ENCODE results near the gene SPAST. TPM values are rescaled to one million over a fixed set of nuclear protein-coding genes. Genes with fewer than 3 reads are reported as not detected.
"Not testable (repeated sequence)": the region's sequence is repeated elsewhere in the genome, so short reads cannot be mapped to it uniquely, and the experiment has no call there.

The SPAST gene
- total and polyA plus RNA-seq, 12 donors = 2.4 to 10.9 (median 9.1) TPM

DNA sequence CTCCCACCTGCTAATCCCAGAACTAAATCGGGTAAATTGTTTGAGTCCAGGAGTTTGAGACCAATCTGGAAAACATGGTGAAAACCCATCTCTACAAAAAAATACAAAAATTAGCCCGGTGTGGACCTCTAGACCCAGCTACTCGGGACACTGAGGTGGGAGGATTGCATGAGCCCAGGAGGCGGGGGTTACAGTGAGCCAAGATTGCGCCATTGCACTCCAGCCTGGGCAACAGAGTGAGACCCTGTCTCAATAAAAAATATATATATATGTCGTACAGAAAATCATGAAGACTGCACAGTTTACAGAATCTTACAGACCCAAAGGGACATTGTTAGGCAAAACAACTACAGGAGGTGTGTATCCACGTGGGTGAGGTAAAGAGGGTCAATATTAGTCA, 19.8 kb upstream of the SPAST start:
- no peak for ATAC-seq
- DNase-seq = no peak
- intact Hi-C loops (cut with DNase I) = no loop called here
- no peak for TF ChIP-seq CTCF (IDR thresholded peaks at IDR 0.05)
- no peak overlapping the region for H3K4me3 ChIP-seq
- H3K4me1 ChIP-seq = peaks cover 0 to 12% (median 9%) of the 10 kb centered on the region in 9 donors
- H3K27ac ChIP-seq = no peak overlapping the region
- no peaks in the 10 kb centered on the region for H3K9me3 ChIP-seq
- 78 to 86% methylated on average over 7 of the region's 7 CpGs for WGBS, 2 donors
- no peaks in the 10 kb centered on the region for H3K36me3 ChIP-seq
- no peaks in the 10 kb centered on the region for H3K27me3 ChIP-seq

- no peak overlapping the region for H3K4me3 ChIP-seq
- DNase-seq (no peak), ATAC-seq (no peak)
- H3K27me3 ChIP-seq = no peaks in the 10 kb centered on the region
- H3K36me3 ChIP-seq = no peaks in the 10 kb centered on the region
- intact Hi-C loops (cut with DNase I) = no loop called here
- H3K4me1 ChIP-seq = no peaks in the 10 kb centered on the region
- H3K9me3 ChIP-seq = no peaks in the 10 kb centered on the region
- WGBS, 2 donors = 95% methylated on average over 11 of the region's 11 CpGs
- H3K27ac ChIP-seq = no peak overlapping the region
- no peak for TF ChIP-seq CTCF (IDR thresholded peaks at IDR 0.05)
Observed at GRCh38 chr2:32051836-32052439, 11.4 kb upstream of the SPAST start.

GRCh38 chr2:32054583-32054982, 8.8 kb upstream of the SPAST start:
- ATAC-seq; H3K27me3 ChIP-seq; H3K27ac ChIP-seq; H3K9me3 ChIP-seq; H3K4me1 ChIP-seq; H3K4me3 ChIP-seq; intact Hi-C loops (cut with DNase I); DNase-seq; H3K36me3 ChIP-seq: not testable (repeated sequence)
- WGBS, 2 donors = 64 to 75% methylated on average over 3 of the region's 3 CpGs

DNA sequence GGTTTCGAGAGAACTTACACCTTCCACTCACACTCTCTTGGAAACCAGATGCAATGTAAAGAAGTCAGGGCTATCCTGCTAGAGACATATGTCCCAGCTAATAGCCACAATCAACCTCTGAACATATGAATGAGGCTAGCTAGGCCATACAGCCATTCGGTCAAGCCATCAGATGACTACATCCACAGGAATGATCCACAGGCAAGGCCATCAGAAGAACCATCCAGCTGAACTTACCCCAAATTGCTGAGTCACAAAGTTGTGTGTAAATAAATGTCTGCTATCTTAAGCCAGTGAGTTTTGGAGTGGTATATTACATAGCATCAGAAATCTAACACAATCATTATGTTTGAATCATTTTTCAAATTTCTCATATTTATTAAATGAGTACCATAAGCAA, 5.2 kb upstream of the SPAST start:
- Histone ChIP-seq H3K36me3 (no peaks in the 10 kb centered on the region), H3K27ac (no peak overlapping the region), H3K9me3 (no peaks in the 10 kb centered on the region), H3K4me1 (peaks cover 0 to 12% (median 7%) of the 10 kb centered on the region in 9 donors), H3K4me3 (no peak overlapping the region), H3K27me3 (no peaks in the 10 kb centered on the region)
- intact Hi-C loops (cut with DNase I) = no loop called here
- DNase-seq (no peak), ATAC-seq (no peak)
- TF ChIP-seq CTCF (IDR thresholded peaks at IDR 0.05) = no peak
- WGBS, 2 donors = 96 to 98% methylated on average over 2 of the region's 2 CpGs

- Histone ChIP-seq H3K36me3 (no peaks in the 10 kb centered on the region), H3K27ac (no peak overlapping the region), H3K4me3 (no peak overlapping the region), H3K9me3 (no peaks in the 10 kb centered on the region), H3K27me3 (no peaks in the 10 kb centered on the region), H3K4me1 (peaks cover 0 to 21% (median 15%) of the 10 kb centered on the region in 9 donors)
- ATAC-seq = no peak
- intact Hi-C loops (cut with DNase I) = loop anchor here in 3 of 10 donors (5.0 to 10.0 kb wide), 4 partner anchors 45 to 217 kb away; partner anchors contain the start of genes MEMO1 (in 3 of the 3), SLC30A6 (in 1 of the 3) and YIPF4 (in 1 of the 3)
- DNase-seq = no peak
- WGBS, 2 donors = 91 to 97% methylated on average over 2 of the region's 2 CpGs
- TF ChIP-seq CTCF (IDR thresholded peaks at IDR 0.05) = no peak
Observed at GRCh38 chr2:32060266-32060665, 3.1 kb upstream of the SPAST start.
